H9 (cell line): ENCODE data around the gene MALT1. TPM values are rescaled to one million over a fixed set of nuclear protein-coding genes. Genes with fewer than 3 reads are reported as not detected.

Experiments used
- DNase-seq: peaks from one replicate; pipeline ENCODE4 v3.0.0-alpha.2; 2017
- H2AFZ ChIP-seq: one replicate; pipeline ENCODE4 v1.6.1; 2013; ENCODE audit warnings: mild to moderate bottlenecking, low read length, control low read depth, moderate library complexity
- H2AK5ac ChIP-seq: 2 replicates; pipeline ENCODE4 v1.6.1; 2013; ENCODE audit warnings: low read length, control low read depth, mixed read lengths; ENCODE audit not compliant: insufficient read length
- H2BK120ac ChIP-seq: one replicate; pipeline ENCODE4 v1.6.1; 2013; ENCODE audit warnings: low read depth, mild to moderate bottlenecking, low read length, control low read depth, inconsistent platforms; ENCODE audit not compliant: poor library complexity, severe bottlenecking
- H2BK12ac ChIP-seq: 2 replicates; pipeline ENCODE4 v1.6.1; 2013; ENCODE audit warnings: low read length, control low read depth, mixed read lengths, low read depth; ENCODE audit not compliant: insufficient read length
- H2BK15ac ChIP-seq: 2 replicates; pipeline ENCODE4 v1.6.1; 2013; ENCODE audit warnings: low read depth, low read length, control low read depth
- H2BK20ac ChIP-seq: one replicate; pipeline ENCODE4 v1.6.1; 2013; ENCODE audit warnings: low read depth, mild to moderate bottlenecking, low read length, control low read depth, inconsistent platforms; ENCODE audit not compliant: poor library complexity, severe bottlenecking
- H2BK5ac ChIP-seq: 2 replicates; pipeline ENCODE4 v1.6.1; 2013; ENCODE audit warnings: low read length, control low read depth, mixed read lengths; ENCODE audit not compliant: insufficient read length
- H3K14ac ChIP-seq: 2 replicates; pipeline ENCODE4 v1.6.1; 2013; ENCODE audit warnings: low read length, control low read depth; ENCODE audit not compliant: insufficient read depth
- H3K18ac ChIP-seq: 2 replicates; pipeline ENCODE4 v1.6.1; 2013; ENCODE audit warnings: low read depth, mild to moderate bottlenecking, mixed read lengths, low read length, control low read depth; ENCODE audit not compliant: insufficient read length
- H3K23ac ChIP-seq: 2 replicates; pipeline ENCODE4 v1.6.1; 2013; ENCODE audit warnings: low read length, control low read depth, mixed read lengths, low read depth; ENCODE audit not compliant: insufficient read length
- H3K23me2 ChIP-seq: 2 replicates; pipeline ENCODE4 v1.6.1; 2013; ENCODE audit warnings: low read depth, mild to moderate bottlenecking, mixed read lengths, low read length, control low read depth; ENCODE audit not compliant: insufficient read length, poor library complexity, severe bottlenecking
- H3K27ac ChIP-seq: 2 replicates; pipeline ENCODE4 v1.5.1; 2013; ENCODE audit warnings: low read length, control low read depth, mixed read lengths, low read depth; ENCODE audit not compliant: insufficient read length
- H3K27me3 ChIP-seq: 2 replicates; pipeline ENCODE4 v1.6.1; 2013; ENCODE audit warnings: low read length, control low read depth, inconsistent platforms; ENCODE audit not compliant: insufficient read depth
- H3K4ac ChIP-seq: 2 replicates; pipeline ENCODE4 v1.6.1; 2013; ENCODE audit warnings: low read depth, mild to moderate bottlenecking, control low read depth, inconsistent platforms, low read length, moderate library complexity
- H3K4me1 ChIP-seq: 2 replicates; pipeline ENCODE4 v1.6.1; 2013; ENCODE audit warnings: low read length, control low read depth, inconsistent platforms; ENCODE audit not compliant: insufficient read depth
- H3K4me2 ChIP-seq: 2 replicates; pipeline ENCODE4 v1.6.1; 2013; ENCODE audit warnings: low read length, control low read depth, mixed read lengths; ENCODE audit not compliant: insufficient read length, insufficient read depth
- H3K56ac ChIP-seq: 2 replicates; pipeline ENCODE4 v1.6.1; 2013; ENCODE audit warnings: low read depth, mild to moderate bottlenecking, mixed read lengths, low read length, control low read depth; ENCODE audit not compliant: insufficient read length
- H3K79me1 ChIP-seq: 2 replicates; pipeline ENCODE4 v1.6.1; 2013; ENCODE audit warnings: low read depth, mild to moderate bottlenecking, moderate library complexity, low read length, control low read depth, inconsistent platforms; ENCODE audit not compliant: insufficient read depth, poor library complexity, severe bottlenecking
- H3K79me2 ChIP-seq: 2 replicates; pipeline ENCODE4 v1.6.1; 2013; ENCODE audit warnings: low read length, control low read depth, inconsistent platforms; ENCODE audit not compliant: insufficient read depth
- H3K9ac ChIP-seq: 2 replicates; pipeline ENCODE4 v1.6.1; 2013; ENCODE audit warnings: low read length, control low read depth, mixed read lengths; ENCODE audit not compliant: insufficient read length; ENCODE audit errors: extremely low read depth
- H3K9me3 ChIP-seq: one replicate; pipeline ENCODE4 v1.6.1; 2013; ENCODE audit warnings: low read depth, low read length, inconsistent platforms; ENCODE audit not compliant: control insufficient read depth
- H3T11ph ChIP-seq: one replicate; pipeline ENCODE4 v1.6.1; 2013; ENCODE audit warnings: mild to moderate bottlenecking, low read length, control low read depth, inconsistent platforms
- H4K20me1 ChIP-seq: one replicate; pipeline ENCODE4 v1.6.1; 2013; ENCODE audit not compliant: control insufficient read depth, insufficient read length, insufficient read depth
- H4K5ac ChIP-seq: 2 replicates; pipeline ENCODE4 v1.6.1; 2013; ENCODE audit warnings: low read depth, mild to moderate bottlenecking, mixed read lengths, low read length, control low read depth; ENCODE audit not compliant: insufficient read length
- H4K8ac ChIP-seq: replicated peaks from 2 replicates; pipeline ENCODE4 v1.6.1; 2013; ENCODE audit warnings: low read length, control low read depth, mixed read lengths, low read depth; ENCODE audit not compliant: insufficient read length
- H4K91ac ChIP-seq: 2 replicates; pipeline ENCODE4 v1.6.1; 2013; ENCODE audit warnings: low read depth, mild to moderate bottlenecking, moderate library complexity, mixed read lengths, low read length, control low read depth; ENCODE audit not compliant: insufficient read length
- H3K27ac Mint-ChIP-seq, 3 experiments: 2 replicates in 2 of 3; 3 replicates in 1 of 3; pipeline ENCODE4 v1.8.0; 2020 to 2021; ENCODE audit warnings: mixed read lengths in 3 of 3, mild to moderate bottlenecking in 1 of 3, moderate library complexity in 1 of 3
- H3K27me3 Mint-ChIP-seq: 2 replicates; pipeline ENCODE4 v1.8.0; 2021; ENCODE audit warnings: low read depth, mild to moderate bottlenecking, moderate library complexity, mixed read lengths
- H3K36me3 Mint-ChIP-seq, 3 experiments: 2 replicates in 2 of 3; 3 replicates in 1 of 3; pipeline ENCODE4 v1.8.0; 2020 to 2021; ENCODE audit warnings: low read depth in 3 of 3, mixed read lengths in 3 of 3; ENCODE audit not compliant: insufficient read depth in 1 of 3
- H3K4me1 Mint-ChIP-seq, 2 experiments: 2 replicates each; pipeline ENCODE4 v1.8.0; 2020; ENCODE audit warnings: mixed read lengths in 2 of 2
- H3K4me3 Mint-ChIP-seq, 2 experiments: 2 replicates in 1 of 2; 3 replicates in 1 of 2; pipeline ENCODE4 v1.8.0; 2020 to 2021; ENCODE audit warnings: mild to moderate bottlenecking in 2 of 2, mixed read lengths in 2 of 2, moderate library complexity in 1 of 2
- H3K9me3 Mint-ChIP-seq, 2 experiments: 2 replicates in 1 of 2; 3 replicates in 1 of 2; pipeline ENCODE4 v1.8.0; 2020; ENCODE audit warnings: mild to moderate bottlenecking in 2 of 2, mixed read lengths in 2 of 2, moderate library complexity in 1 of 2
- CTCF ChIP-seq: fragments of 200-600 bp; sonication (generic); conservative IDR thresholded peaks from 3 replicates; pipeline ENCODE4 v1.8.0; 2021; ENCODE audit warnings: antibody characterized with exemption, mild to moderate bottlenecking
- WGBS: extraction: QIAGEN DNeasy Blood & Tissue Kit; methylation state at CpG from one replicate; pipeline ENCODE4 v1.1.7; 2013; ENCODE audit warnings: missing lambda C conversion rate, low lambda C conversion rate, mixed read lengths; ENCODE audit not compliant: insufficient read length; ENCODE audit errors: extremely low coverage; 5-methylcytosine and 5-hydroxymethylcytosine counted together
- total RNA-seq: library from RNA; stranded (reverse); gene quantifications from 2 replicates; pipeline ENCODE4 v1.2.1, GENCODE V29; 2021

Gene MALT1
- total RNA-seq, 1 experiment from 2014 or later: 18.1 TPM

GRCh38 chr18:58780045-58780444 is 108.8 kb downstream of the MALT1 start:
- Histone ChIP-seq H2BK12ac (no peak overlapping the region), H2AK5ac (no peak overlapping the region), H3K23me2 (no peaks in the 10 kb centered on the region), H3K79me2 (no peaks in the 10 kb centered on the region), H3K56ac (no peak overlapping the region), H3K18ac (no peak overlapping the region), H3K4ac (no peak overlapping the region), H4K5ac (no peak overlapping the region), H3K4me1 (peaks cover 4% of the 10 kb centered on the region; the same call in 1 of the 2 replicates), H3K27me3 (no peaks in the 10 kb centered on the region), H3K23ac (no peak overlapping the region), H3K79me1 (no peaks in the 10 kb centered on the region), H2BK20ac (no peak overlapping the region), H3T11ph (no peak overlapping the region), H4K20me1 (no peaks in the 10 kb centered on the region), H2BK15ac (no peak overlapping the region), H4K8ac (no peak overlapping the region), H2AFZ (no peak overlapping the region), H3K14ac (no peak overlapping the region), H2BK120ac (no peak overlapping the region), H3K27ac (no peak overlapping the region), H3K9me3 (no peaks in the 10 kb centered on the region), H3K4me2 (no peak overlapping the region), H3K9ac (no peak overlapping the region), H4K91ac (no peak overlapping the region), H2BK5ac (no peak overlapping the region)
- no peaks in the 10 kb centered on the region; a peak in 1 of 5 replicates for H3K9me3 Mint-ChIP-seq
- peaks cover 29 to 31% of the 10 kb centered on the region in 2 experiments for H3K4me1 Mint-ChIP-seq
- TF ChIP-seq CTCF: no peak
- no peak overlapping the region for H3K4me3 Mint-ChIP-seq
- no CpG with 5 or more reads among the region's 10 CpGs for WGBS
- peak overlapping the region in 1 of 3 experiments; percentile 12; a peak in 1 of 7 replicates for H3K27ac Mint-ChIP-seq
- DNase-seq: no peak
- H3K27me3 Mint-ChIP-seq: no peaks in the 10 kb centered on the region; the same call in 1 of the 2 replicates
- H3K36me3 Mint-ChIP-seq: no peaks in the 10 kb centered on the region; a peak in 1 of 7 replicates
